ENCODE data around the gene SH3PXD2A. TPM values are rescaled to one million over a fixed set of nuclear protein-coding genes. Genes with fewer than 3 reads are reported as not detected.

SH3PXD2A gene
- total RNA-seq, 1 experiment from 2014 or later, result 6.8 TPM

DNA sequence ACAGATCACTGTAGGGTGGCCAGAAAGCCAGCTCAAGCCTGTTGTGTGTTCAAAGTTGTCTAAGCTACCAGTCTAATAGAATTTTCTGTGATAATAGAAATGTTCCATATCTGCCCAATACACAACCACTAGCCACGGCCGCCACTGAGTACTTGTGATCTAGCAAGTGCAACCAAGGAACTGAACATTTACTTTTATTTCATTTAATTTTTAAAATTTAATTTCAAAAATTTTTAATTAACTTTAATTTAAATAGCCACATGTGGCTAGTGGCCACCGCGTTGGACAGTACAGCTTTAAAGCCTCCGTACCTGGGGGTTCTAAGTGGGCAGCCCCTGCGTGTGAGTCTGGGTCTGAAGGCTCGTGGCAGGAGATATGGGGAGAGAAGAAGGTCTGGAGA, 60.4 kb downstream of the SH3PXD2A start:
- Histone ChIP-seq H3K36me3 (replicated peaks; ENCODE audit: control insufficient read depth, insufficient read depth, low read length) (no peaks in the 10 kb centered on the region), H3K4me3 (ENCODE audit: insufficient read depth, low read depth, low read length) (no peak overlapping the region), H3K27me3 (ENCODE audit: control insufficient read depth, insufficient read depth, low read length) (no peaks in the 10 kb centered on the region; the same call in 1 of the 2 replicates)
- no peak for DNase-seq

DNA sequence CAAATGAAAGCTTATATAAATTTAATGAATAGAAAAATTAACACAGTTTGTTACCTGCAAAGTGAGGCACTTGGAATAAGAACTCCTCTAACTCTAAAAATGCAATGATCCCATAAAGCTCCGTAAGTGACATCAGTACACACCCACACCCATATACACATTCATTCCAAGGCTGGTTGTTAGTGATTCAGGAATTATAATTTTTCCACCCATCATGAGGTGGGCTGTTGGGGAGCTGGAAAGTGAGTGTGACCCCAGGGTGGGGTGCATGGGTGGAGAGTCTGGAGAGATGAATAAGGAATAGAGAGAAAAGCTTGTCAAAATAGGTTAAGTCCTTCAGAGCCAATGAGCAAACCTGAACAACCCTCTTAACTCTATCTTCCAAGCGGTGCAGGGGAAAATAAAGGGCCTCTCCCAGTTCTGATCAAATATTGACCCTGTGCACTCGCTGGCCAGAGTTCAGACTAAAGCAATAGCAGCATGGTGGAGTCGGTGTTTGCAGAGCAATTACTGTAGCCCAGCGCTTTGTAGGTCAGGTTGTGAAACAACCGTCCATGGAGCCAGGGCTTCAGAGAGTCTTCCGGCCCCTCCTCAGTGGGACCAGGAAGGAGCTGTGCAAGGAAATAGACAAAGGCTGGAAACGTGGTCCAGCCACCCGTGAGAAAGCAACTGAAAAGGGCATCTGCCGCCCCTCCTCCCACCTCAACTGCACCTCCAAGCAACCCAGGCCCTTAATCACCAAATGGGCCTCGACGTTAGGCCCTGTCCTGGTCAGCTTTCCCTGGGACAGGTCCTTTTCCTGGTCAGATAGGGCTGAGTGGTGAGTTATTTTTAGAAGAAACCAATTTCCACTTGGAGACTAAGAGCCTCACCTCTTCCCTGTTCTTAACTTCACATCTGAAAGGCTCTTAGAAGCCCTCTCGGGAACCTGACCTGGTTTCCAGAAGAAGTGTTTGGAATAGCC, 61.2 kb downstream of the SH3PXD2A start:
- no peak for DNase-seq
- H3K27me3 ChIP-seq (ENCODE audit: control insufficient read depth, insufficient read depth, low read length), result no peaks in the 10 kb centered on the region; the same call in 1 of the 2 replicates

DNA sequence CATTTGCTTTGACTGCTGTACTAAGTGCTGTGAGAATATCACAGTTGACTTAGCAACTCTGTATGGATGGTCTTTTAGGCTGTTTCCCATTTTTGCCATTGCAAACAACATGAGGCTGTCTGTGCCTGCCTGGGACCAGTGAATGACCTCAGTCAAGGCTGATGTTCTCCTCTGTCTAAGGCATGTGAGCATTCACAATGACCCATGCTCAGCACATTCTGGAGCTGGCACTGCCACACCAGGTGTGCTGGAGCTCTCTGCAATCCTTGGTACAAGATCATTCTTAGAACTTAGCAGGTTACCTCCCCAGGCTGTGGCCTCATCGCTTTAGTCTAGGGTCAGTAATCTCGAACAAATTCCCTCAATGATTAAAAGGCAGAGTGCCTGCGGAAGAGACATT, 61.9 kb downstream of the SH3PXD2A start:
- H3K36me3 ChIP-seq (replicated peaks; ENCODE audit: control insufficient read depth, insufficient read depth, low read length), result no peaks in the 10 kb centered on the region
- H3K27me3 ChIP-seq (ENCODE audit: control insufficient read depth, insufficient read depth, low read length), result no peaks in the 10 kb centered on the region; the same call in 1 of the 2 replicates
- DNase-seq, result no peak
- no peak overlapping the region for H3K4me3 ChIP-seq (ENCODE audit: insufficient read depth, low read depth, low read length)

More for the DNA sequence above, 61.2 kb downstream of the SH3PXD2A start:
- Histone ChIP-seq H3K36me3 (replicated peaks; ENCODE audit: control insufficient read depth, insufficient read depth, low read length) (no peaks in the 10 kb centered on the region), H3K4me3 (ENCODE audit: insufficient read depth, low read depth, low read length) (no peak overlapping the region)

DNA sequence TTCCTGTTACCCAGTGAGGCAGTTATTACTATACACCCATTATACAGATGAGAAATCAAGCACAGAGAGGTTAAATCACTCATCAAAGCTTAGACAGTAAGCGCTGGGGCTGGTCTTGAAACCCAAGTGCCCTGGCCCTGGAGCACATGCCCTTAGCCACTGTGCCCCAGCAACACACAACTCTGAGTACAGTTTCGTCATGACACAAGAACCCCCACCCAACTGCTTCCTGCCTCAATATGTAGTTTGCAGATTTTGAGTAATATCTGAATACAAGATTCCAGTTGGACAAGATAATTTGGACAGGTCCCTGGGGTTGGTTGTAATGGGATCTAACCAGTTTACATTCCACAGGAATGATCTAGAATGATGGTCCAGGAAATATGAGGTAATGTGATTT, 62.8 kb downstream of the SH3PXD2A start:
- Histone ChIP-seq H3K4me3 (ENCODE audit: insufficient read depth, low read depth, low read length) (no peak overlapping the region), H3K36me3 (replicated peaks; ENCODE audit: control insufficient read depth, insufficient read depth, low read length) (no peaks in the 10 kb centered on the region)
- DNase-seq, result no peak

DNA sequence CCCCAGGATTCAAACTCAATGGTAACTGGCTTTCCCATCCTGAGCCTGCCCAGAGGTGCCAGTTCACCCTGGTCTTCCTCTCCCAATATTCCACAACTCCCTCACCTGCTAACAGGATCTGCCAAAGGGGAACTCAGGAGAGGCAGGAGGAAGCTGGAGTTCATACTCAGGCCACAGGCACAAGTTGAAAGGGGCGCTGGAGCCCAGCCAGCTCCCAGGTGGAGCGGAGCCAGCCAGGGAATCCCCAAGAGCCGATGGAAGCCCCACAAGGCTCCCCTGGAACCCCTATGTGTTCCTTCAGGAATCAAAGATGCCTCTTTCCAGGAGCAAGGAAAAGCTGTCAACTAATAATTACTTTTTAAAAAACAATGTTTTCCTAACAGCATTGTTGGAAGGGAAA, 63.5 kb downstream of the SH3PXD2A start:
- H3K27me3 ChIP-seq (ENCODE audit: control insufficient read depth, insufficient read depth, low read length), result no peaks in the 10 kb centered on the region
- H3K4me3 ChIP-seq (ENCODE audit: insufficient read depth, low read depth, low read length), result no peak overlapping the region
- no peak for DNase-seq
- no peaks in the 10 kb centered on the region for H3K36me3 ChIP-seq (replicated peaks; ENCODE audit: control insufficient read depth, insufficient read depth, low read length)

More for the DNA sequence above, 62.8 kb downstream of the SH3PXD2A start:
- H3K27me3 ChIP-seq (ENCODE audit: control insufficient read depth, insufficient read depth, low read length), result no peaks in the 10 kb centered on the region; the same call in 1 of the 2 replicates

DNA sequence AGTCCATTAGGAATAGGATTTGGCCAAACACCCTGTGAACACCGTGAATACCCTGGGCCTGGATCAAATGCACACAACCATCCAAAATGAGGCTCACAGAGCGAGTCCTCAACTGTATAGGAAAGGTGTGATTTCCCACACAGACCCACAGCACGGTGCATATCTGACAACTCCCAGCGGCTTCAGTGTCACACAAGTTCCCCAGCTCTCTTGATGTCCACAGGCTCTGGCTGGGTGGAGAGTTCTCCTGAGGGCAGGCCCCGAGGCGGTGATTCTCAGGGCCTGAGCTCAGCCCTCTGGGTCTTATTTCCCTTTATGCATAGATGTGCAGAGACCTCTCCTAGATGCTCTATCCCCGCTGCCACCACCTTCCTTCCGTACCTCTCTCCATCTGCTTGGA, 64.1 kb downstream of the SH3PXD2A start:
- no peaks in the 10 kb centered on the region for H3K27me3 ChIP-seq (ENCODE audit: control insufficient read depth, insufficient read depth, low read length)
- no peak overlapping the region for H3K4me3 ChIP-seq (ENCODE audit: insufficient read depth, low read depth, low read length)
- DNase-seq, result no peak
- no peaks in the 10 kb centered on the region for H3K36me3 ChIP-seq (replicated peaks; ENCODE audit: control insufficient read depth, insufficient read depth, low read length)

DNA sequence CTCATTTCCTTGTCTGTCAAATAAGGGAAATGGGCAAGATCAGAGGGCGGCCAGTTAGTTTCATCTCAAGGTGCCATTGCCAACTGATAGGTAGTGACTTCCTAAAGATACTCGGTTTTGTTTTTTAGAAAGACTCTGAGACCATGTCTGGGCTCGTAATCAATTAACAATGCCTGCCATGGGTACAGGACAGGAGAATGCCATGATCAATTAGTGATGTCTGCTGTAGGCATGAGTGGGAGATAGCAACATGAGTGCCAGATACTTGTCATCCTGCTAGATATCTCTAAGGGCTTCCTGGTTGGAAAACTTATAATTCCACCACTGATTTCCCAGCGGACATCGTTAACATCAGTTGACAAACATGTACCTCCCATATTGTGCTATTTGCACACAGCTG, 64.8 kb downstream of the SH3PXD2A start:
- Histone ChIP-seq H3K36me3 (replicated peaks; ENCODE audit: control insufficient read depth, insufficient read depth, low read length) (no peaks in the 10 kb centered on the region), H3K27me3 (ENCODE audit: control insufficient read depth, insufficient read depth, low read length) (no peaks in the 10 kb centered on the region)
- DNase-seq, result no peak

DNA sequence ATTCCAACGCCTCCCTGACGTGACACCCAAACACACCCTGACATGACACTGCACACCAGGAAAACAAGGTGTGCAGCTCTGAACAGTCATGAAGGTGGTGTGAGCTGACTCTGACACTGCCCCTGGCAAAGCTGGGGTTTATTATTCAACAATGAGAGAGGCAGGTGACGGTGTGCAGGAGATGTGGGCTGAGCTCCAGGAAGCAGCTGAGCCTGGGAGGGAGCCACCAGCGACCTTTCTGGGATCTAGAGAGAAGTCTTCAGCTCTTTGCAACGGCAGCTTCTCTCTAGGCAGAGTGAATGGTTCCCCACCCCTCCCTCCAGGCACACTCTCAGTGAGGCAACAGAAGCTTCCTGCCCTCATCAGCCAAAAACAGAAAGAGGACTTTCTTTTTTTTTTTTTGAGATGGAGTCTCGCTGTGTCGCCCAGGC, 65.6 kb downstream of the SH3PXD2A start:
- no peaks in the 10 kb centered on the region for H3K27me3 ChIP-seq (ENCODE audit: control insufficient read depth, insufficient read depth, low read length)
- H3K4me3 ChIP-seq (ENCODE audit: insufficient read depth, low read depth, low read length), result no peak overlapping the region
- no peak for DNase-seq
- H3K36me3 ChIP-seq (replicated peaks; ENCODE audit: control insufficient read depth, insufficient read depth, low read length), result no peaks in the 10 kb centered on the region

More for the DNA sequence above, 64.8 kb downstream of the SH3PXD2A start:
- no peak overlapping the region for H3K4me3 ChIP-seq (ENCODE audit: insufficient read depth, low read depth, low read length)

DNA sequence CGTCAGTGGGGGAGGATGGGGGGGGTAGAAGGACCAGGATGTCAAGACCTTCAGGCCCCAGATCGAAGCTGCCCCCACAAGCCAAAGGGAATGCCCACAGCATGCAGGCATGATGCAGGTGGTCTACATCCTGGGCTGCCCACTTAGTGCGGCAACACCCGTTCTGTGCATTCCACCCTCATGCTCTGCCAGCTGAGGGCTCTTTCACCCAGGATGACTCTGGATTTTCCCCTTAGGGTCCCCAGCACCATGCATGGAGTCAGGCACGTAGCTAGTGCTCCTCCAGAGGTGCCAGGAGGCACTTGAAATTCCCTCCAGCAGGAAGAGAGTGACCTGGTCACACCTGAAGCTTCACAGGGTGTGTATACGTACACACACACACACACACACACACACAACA, 66.2 kb downstream of the SH3PXD2A start:
- Histone ChIP-seq H3K27me3 (ENCODE audit: control insufficient read depth, insufficient read depth, low read length) (no peaks in the 10 kb centered on the region), H3K4me3 (ENCODE audit: insufficient read depth, low read depth, low read length) (no peak overlapping the region), H3K36me3 (replicated peaks; ENCODE audit: control insufficient read depth, insufficient read depth, low read length) (no peaks in the 10 kb centered on the region)
- DNase-seq, result no peak

DNA sequence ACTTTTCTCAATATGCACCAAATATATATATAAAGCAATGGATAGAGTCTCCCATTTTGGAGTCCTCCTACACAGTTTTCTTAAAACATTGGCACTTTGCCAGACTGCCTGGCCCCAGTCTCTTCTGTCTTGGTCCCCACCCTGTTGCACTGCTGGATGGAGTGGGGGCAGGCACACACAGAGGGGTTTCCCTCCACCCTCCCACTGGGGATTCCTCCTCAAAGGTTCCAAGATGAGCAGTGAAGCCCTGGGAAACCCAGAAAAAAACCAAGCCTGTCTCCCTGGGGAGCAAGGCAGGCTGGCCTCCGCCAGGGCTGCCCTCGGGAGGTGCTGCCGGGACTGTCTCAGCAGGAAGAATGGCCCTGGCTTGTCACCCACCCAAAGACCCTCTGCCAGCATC, 68.0 kb downstream of the SH3PXD2A start:
- no peaks in the 10 kb centered on the region for H3K36me3 ChIP-seq (replicated peaks; ENCODE audit: control insufficient read depth, insufficient read depth, low read length)
- DNase-seq, result no peak
- H3K27me3 ChIP-seq (ENCODE audit: control insufficient read depth, insufficient read depth, low read length), result no peaks in the 10 kb centered on the region
- no peak overlapping the region for H3K4me3 ChIP-seq (ENCODE audit: insufficient read depth, low read depth, low read length)

DNA sequence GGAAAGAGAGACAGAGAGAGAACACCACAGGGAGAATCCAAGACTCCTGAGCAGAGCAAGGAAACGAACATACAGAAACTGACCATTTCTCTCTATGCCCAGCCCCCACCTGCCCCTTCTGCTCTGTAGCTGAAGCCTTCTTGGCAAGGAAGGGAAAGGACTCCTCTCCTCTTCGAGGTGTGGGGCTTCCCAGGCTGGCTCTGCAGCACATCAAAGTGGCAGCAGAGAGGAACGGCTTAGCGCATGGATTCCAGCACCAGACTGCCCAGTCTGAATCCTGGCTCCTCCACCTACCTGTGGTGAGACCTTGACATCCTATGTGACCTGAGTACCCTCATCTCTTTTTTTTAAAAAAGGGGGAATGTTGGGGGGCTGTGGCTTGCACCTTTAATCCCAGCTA, 69.4 kb downstream of the SH3PXD2A start:
- Histone ChIP-seq H3K27me3 (ENCODE audit: control insufficient read depth, insufficient read depth, low read length) (no peaks in the 10 kb centered on the region), H3K36me3 (replicated peaks; ENCODE audit: control insufficient read depth, insufficient read depth, low read length) (no peaks in the 10 kb centered on the region; the same call in 1 of the 2 replicates), H3K4me3 (ENCODE audit: insufficient read depth, low read depth, low read length) (no peak overlapping the region)
- DNase-seq, result no peak

DNA sequence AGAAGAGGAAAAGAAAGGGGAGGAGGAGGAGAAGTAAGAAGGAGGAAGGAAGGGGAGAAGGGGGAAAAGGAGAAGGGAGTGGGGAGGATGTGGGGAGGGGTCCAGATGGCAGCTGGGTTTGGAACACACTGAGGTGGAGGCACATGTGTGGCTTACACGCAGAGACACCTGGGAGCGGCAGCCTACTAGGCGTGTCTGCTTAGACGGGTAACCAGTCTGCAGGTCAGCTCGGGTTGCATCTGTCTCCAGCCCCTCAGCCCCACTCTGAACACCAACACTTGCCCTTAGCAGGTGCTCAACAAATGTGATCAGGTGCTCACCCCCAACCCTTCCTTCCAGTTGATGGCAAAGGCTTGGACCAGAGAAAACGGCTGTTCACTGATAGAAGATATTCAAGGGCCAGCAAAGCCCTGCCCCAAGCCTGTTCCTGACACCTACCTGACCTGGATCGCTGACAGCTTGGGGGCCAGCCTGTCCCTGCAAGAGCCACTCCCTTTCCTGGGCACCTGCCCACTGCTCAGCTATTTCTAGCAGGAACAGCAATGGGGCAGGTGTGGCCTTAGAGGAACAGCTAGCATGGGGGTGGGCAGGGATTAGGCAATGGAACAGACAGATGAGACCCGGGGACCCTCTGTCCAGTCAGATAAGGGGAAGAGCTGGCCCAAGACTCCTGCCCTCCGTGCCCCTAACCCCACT, 70.5 kb downstream of the SH3PXD2A start:
- Histone ChIP-seq H3K27me3 (ENCODE audit: control insufficient read depth, insufficient read depth, low read length) (no peaks in the 10 kb centered on the region), H3K36me3 (replicated peaks; ENCODE audit: control insufficient read depth, insufficient read depth, low read length) (no peaks in the 10 kb centered on the region; the same call in 1 of the 2 replicates), H3K4me3 (ENCODE audit: insufficient read depth, low read depth, low read length) (no peak overlapping the region)
- DNase-seq, result no peak

DNA sequence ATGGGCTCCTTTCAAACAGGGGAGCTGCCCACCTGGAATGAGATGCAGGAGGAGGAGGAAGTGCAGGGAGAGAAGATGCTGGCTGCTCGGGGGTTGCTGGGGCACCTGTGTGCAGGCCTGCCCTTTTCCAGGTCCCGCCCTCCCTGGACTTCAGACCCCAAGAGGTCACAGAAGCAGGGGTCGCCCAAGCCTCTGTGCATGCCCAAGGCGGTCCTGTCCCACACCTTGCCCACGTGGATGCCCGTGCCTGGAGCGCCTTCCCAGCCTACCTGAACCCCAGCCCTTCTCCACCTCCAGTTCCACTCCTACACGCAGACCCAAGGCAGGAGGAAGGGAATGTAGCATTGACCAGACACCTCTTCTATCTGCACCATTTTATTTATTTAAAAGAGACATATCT, 71.3 kb downstream of the SH3PXD2A start:
- Histone ChIP-seq H3K4me3 (ENCODE audit: insufficient read depth, low read depth, low read length) (no peak overlapping the region), H3K27me3 (ENCODE audit: control insufficient read depth, insufficient read depth, low read length) (no peaks in the 10 kb centered on the region), H3K36me3 (replicated peaks; ENCODE audit: control insufficient read depth, insufficient read depth, low read length) (no peaks in the 10 kb centered on the region; the same call in 1 of the 2 replicates)
- DNase-seq, result no peak

DNA sequence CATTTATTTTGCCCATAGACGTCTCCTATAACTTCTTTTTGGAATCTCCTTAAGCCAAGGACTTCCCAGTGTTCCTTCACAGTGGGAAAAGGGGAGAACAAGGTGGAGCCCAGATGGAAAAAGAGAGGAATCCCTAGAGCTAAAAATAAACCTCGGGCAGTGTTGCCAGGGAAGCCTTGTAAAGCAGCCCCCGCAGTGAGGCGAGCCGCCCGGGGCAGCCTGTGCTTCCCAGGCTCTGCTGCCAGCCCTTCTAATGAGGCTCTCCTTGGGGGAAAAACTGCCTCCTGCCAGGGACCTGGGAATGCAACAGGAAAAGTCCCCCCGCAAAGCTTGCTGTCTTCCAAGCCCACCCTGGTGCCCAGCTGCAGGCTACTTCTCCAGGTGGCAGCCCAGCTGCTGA, 71.7 kb downstream of the SH3PXD2A start:
- Histone ChIP-seq H3K4me3 (ENCODE audit: insufficient read depth, low read depth, low read length) (no peak overlapping the region), H3K27me3 (ENCODE audit: control insufficient read depth, insufficient read depth, low read length) (no peaks in the 10 kb centered on the region), H3K36me3 (replicated peaks; ENCODE audit: control insufficient read depth, insufficient read depth, low read length) (no peaks in the 10 kb centered on the region; the same call in 1 of the 2 replicates)
- DNase-seq, result no peak
